HG02642 (cell line): ENCODE results near the gene ISYNA1.

Experiments
- ATAC-seq: cut with Tn5 transposase; IDR thresholded peaks from one replicate; pipeline ENCODE4 v1.9.1; 2021; ENCODE audit warnings: mild to moderate bottlenecking; ENCODE audit not compliant: unreplicated experiment, poor library complexity

ISYNA1 gene

GRCh38 chr19:18468517-18468916 lies 30.6 kb upstream of the ISYNA1 start:
- no peak for ATAC-seq

DNA sequence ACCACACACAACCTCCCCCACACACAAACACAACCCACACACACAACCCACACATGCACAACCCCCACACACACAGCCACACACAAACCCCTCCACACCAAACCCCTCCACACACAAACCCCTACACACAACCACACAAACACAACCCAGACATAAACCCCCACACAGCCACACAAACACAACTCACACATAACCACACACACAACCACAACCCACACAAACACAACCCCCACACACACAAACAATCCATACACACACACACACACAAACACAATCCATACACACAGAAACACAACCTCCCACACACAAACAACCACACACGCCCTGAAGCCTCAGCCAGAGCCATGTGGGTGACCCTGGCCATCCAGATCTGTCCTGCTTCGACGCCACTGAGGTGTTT lies 30.0 kb upstream of the ISYNA1 start:
- ATAC-seq: no peak

DNA sequence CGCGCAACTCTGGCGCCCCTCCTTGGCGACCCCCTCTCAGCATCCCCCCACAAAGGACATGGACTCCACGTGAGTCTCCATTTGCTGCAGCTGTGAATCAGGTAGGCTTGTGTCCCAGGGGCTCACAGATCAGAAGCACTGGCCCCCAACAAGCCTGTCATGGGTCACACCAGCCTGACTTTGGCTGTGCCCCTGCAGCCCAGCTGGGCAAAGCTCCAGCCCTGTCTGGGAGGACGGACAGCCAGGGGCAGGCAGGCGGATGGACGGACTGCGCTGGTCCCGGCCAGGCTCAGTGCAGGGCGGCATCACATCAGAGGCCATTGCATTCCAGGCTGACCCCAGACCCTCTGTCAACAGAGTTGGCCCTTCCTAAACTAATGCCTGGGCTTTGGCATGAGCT lies 28.4 kb upstream of the ISYNA1 start:
- no peak for ATAC-seq

DNA sequence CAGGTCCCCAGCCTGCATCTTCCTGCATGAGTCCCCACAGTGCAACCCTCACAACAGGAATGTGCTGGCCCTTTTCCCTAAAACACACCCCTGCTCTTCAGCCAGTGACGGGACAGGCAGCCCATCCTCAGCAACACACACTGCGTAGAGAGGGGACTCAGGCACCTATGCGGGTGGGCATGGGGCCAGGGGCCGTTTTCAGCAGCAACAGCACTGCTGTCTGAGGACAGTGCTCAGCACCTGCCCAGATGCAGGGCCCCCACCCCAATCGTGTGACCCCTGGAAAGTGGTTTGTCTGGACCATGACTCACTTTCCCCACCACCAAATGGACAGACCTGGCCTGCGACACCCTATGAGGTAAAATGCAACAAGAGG lies 28.0 kb upstream of the ISYNA1 start:
- no peak for ATAC-seq

DNA sequence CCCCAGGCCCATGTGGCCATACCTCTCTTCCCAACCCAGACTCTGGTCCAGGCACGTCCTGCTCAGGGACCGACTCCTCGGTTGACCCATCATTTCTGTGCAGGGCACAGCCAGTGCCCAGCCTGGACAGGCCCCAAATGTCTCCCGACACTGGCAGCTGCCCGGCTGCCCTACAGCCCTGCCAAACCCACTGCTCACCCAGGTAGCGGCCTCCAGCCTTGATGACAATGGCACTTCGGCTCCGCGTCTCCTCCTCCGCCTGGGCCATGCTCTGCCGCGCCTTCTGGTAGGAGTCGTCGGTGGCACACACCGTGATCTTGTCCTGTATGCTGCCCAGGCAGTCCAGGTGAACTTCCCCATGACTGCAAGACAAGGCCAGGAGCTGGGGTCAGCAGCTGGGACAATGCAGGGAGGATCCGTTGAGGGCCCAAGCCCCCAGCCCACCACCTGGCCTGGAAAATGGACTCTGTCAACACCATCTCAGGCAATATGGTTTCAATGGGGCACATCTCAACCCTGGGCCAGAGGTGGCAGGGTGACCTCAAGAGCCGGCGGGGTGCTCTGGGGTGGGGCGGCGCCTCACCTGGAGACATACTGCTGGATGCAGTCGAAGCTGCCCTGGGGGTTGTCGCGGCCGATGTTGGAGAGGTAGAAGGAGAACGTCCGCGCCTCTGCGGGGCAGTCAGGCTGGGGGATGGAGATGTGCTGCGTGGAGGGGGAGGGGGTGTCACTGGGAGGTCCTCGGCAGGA lies 27.5 kb upstream of the ISYNA1 start:
- ATAC-seq: no peak

- ATAC-seq: no peak
Observed at GRCh38 chr19:18464646-18465045, 26.7 kb upstream of the ISYNA1 start.

DNA sequence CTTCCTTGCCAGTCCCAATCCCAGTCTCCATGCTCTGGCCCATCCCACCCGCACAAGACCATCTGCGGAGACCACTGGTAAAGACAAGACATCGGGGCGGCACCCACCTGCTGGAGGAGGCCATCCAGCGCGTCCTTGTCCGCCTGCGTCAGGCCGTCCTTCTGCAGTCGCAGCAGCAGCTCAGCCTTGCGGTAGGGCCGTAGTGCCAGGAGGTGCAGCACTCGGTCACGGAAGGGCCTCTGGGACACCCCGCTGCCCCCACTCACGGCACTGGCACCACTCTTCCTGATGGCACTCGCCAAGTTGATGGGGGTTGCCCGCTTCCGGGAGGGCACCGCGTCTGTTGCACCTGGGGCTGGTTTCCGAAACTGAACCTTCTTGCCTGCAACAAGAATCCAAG lies 23.5 kb upstream of the ISYNA1 start:
- no peak for ATAC-seq

DNA sequence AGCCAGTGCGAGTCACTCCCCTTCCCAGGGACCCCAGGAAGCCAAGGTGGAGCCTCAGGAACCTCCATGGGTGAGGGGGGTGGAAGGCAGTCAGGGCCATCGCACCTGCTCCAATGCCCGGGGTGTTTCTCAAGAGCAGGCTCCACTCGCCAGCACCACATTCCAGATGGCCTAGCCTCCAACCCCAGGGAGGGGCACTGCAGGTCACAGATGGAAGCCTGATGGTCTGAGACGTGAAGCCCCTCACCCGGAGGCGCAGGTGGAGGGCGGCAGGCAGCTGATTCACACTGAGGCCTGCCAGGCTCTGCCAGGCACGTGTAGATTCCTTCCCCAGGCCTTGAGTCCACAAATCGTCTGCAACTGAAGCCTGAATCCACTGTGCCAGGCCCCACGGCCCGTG lies 23.0 kb upstream of the ISYNA1 start:
- ATAC-seq: no peak

GRCh38 chr19:18457483-18458331 lies 19.8 kb upstream of the ISYNA1 start:
- ATAC-seq: no peak

GRCh38 chr19:18456974-18457373 lies 19.0 kb upstream of the ISYNA1 start:
- no peak for ATAC-seq

GRCh38 chr19:18456279-18456678 lies 18.3 kb upstream of the ISYNA1 start:
- ATAC-seq: no peak

DNA sequence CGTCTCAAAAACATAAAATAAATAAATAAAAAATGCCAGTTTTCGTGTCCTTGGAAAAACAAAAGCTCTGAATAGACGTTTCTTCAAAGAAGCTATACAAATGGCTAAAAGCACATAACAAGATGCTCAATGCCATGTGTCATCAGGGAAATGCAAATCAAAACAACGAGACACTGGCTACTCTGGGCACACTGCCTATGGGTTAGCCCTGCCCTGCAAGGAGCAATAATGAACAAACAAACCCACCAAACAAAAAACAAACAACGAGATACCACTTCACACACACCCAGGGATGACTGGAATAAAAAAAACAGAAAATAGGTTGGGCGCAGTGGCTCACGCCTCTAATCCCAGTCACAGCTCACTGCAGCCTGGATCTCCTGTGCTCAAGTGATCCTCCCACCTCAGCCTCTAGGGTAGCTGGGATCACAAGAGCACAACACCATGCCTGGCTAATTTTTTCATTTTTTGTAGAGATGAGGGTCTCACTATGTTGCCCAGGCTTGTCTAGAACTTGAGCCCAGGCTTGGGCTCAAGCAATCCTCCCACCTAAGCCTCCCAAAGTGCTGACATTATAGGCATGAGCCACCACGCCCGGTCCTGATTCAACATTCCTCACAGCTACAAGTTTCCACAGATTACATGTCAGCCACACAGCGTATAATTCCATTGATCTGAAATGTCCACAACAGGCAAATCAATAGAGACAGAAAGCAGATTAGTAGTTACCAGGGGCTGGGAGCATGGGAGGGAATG lies 15.5 kb upstream of the ISYNA1 start:
- ATAC-seq: no peak

DNA sequence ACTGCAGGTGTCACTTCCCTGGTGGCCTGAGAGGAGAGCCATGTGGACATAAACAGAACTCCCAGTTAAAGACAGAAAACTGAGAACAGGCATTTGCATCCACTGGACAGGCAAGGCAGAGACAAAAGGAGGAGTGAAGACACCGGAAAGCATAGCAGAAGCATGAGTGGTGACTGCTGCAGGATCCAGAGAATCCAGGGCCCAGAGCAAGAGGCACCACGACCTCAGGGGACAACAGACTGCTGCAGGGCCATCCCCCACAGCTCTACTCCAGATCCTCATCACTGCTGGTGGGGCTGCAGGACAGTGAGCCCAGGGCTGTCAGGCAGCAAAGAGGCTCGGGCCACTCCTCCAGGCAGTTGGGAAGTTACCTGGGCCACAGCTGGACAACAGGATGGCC lies 14.5 kb upstream of the ISYNA1 start:
- no peak for ATAC-seq

- peak; percentile 56 for ATAC-seq
Observed at GRCh38 chr19:18450931-18451836, 13.3 kb upstream of the ISYNA1 start.

GRCh38 chr19:18450021-18450930 lies 12.3 kb upstream of the ISYNA1 start:
- no peak for ATAC-seq

- no peak for ATAC-seq
Observed at GRCh38 chr19:18449552-18449951, 11.6 kb upstream of the ISYNA1 start.

GRCh38 chr19:18446811-18447359 lies 9.0 kb upstream of the ISYNA1 start:
- no peak for ATAC-seq

- ATAC-seq: no peak
Observed at GRCh38 chr19:18446145-18446810, 8.3 kb upstream of the ISYNA1 start.
